BLaER1 treated with 17β-estradiol and CSF1 and Interleukin-3, amounts not matched to agents 10 nM and 100 nM (cell line): ENCODE results near the gene OSTF1.

Source experiments
- H3K27ac ChIP-seq, 11 experiments: shearing (Covaris generic); formaldehyde crosslinking; 2 replicates each; pipeline ENCODE4 v1.8.1; 2022
- H3K27me3 ChIP-seq, 11 experiments: shearing (Covaris generic); formaldehyde crosslinking; 2 replicates each; pipeline ENCODE4 v1.8.1; 2022
- H3K36me3 ChIP-seq, 11 experiments: shearing (Covaris generic); formaldehyde crosslinking; 2 replicates each; pipeline ENCODE4 v1.8.1; 2022
- H3K4me1 ChIP-seq, 10 experiments: shearing (Covaris generic); formaldehyde crosslinking; 2 replicates each; pipeline ENCODE4 v1.8.1; 2022
- H3K4me2 ChIP-seq, 11 experiments: shearing (Covaris generic); formaldehyde crosslinking; 2 replicates each; pipeline ENCODE4 v1.8.1; 2022
- H3K4me3 ChIP-seq, 10 experiments: shearing (Covaris generic); formaldehyde crosslinking; 2 replicates each; pipeline ENCODE4 v1.8.1; 2022
- H3K9ac ChIP-seq, 11 experiments: shearing (Covaris generic); formaldehyde crosslinking; 2 replicates each; pipeline ENCODE4 v1.8.1; 2022
- H3K9me3 ChIP-seq, 11 experiments: shearing (Covaris generic); formaldehyde crosslinking; replicated peaks in 1 of 11; 2 replicates each; pipeline ENCODE4 v1.8.1; 2022
- H4K20me1 ChIP-seq, 11 experiments: shearing (Covaris generic); formaldehyde crosslinking; 2 replicates each; pipeline ENCODE4 v1.8.1; 2022
- Cebpa-rat ChIP-seq, 11 experiments: shearing (Covaris generic); IDR thresholded peaks; 2 replicates each; pipeline ENCODE4 v1.8.1; 2022

The OSTF1 gene

GRCh38 chr9:75132244-75132643 lies 43.9 kb downstream of the OSTF1 start:
- Histone ChIP-seq H3K4me1 (peaks cover 0 to 17% (median 10%) of the 10 kb centered on the region in 10 experiments; a peak in 13 of 20 replicates), H3K9me3 (no peaks in the 10 kb centered on the region), H3K9ac (no peak overlapping the region), H3K36me3 (peaks cover 62 to 95% (median 87%) of the 10 kb centered on the region in 11 experiments), H3K27me3 (no peaks in the 10 kb centered on the region), H3K4me3 (no peak overlapping the region), H3K4me2 (peak overlapping the region in 6 of 11 experiments; percentile 19 to 51 (median 39); a peak in 9 of 22 replicates), H4K20me1 (peaks cover 0 to 86% (median 0%) of the 10 kb centered on the region in 11 experiments; a peak in 5 of 22 replicates), H3K27ac (peak overlapping the region in 4 of 11 experiments; percentile 21 to 56 (median 38); a peak in 5 of 22 replicates)
- TF ChIP-seq Cebpa-rat (IDR thresholded peaks at IDR 0.05), result peak in 2 of 11 experiments; percentile 11 to 55; a peak in 2 of 22 replicates

- no peaks in the 10 kb centered on the region for H3K9me3 ChIP-seq
- no peak overlapping the region for H3K4me2 ChIP-seq
- H3K4me1 ChIP-seq, result peaks cover 0 to 24% (median 10%) of the 10 kb centered on the region in 10 experiments; a peak in 13 of 20 replicates
- no peaks in the 10 kb centered on the region for H3K27me3 ChIP-seq
- no peak for TF ChIP-seq Cebpa-rat (IDR thresholded peaks at IDR 0.05)
- peaks cover 0 to 89% (median 0%) of the 10 kb centered on the region in 11 experiments; a peak in 5 of 22 replicates for H4K20me1 ChIP-seq
- H3K9ac ChIP-seq, result no peak overlapping the region
- peaks cover 69 to 99% (median 96%) of the 10 kb centered on the region in 11 experiments for H3K36me3 ChIP-seq
- H3K27ac ChIP-seq, result peak overlapping the region in 2 of 11 experiments; percentile 21 to 28; a peak in 2 of 22 replicates
- H3K4me3 ChIP-seq, result no peak overlapping the region
These were observed 45.1 kb downstream of the OSTF1 start for GRCh38 chr9:75133396-75133795.

- no peak overlapping the region for H3K9ac ChIP-seq
- no peak overlapping the region for H3K27ac ChIP-seq
These were observed 46.2 kb downstream of the OSTF1 start for GRCh38 chr9:75134495-75134894.

GRCh38 chr9:75138260-75139040 lies 50.1 kb downstream of the OSTF1 start:
- no peak for TF ChIP-seq Cebpa-rat (IDR thresholded peaks at IDR 0.05)
- H3K9ac ChIP-seq, result no peak overlapping the region
- H3K4me3 ChIP-seq, result no peak overlapping the region
- peaks cover 73 to 100% (median 97%) of the 10 kb centered on the region in 11 experiments for H3K36me3 ChIP-seq
- H3K4me2 ChIP-seq, result peak overlapping the region in 4 of 11 experiments; percentile 22 to 44 (median 26); a peak in 4 of 22 replicates
- H3K27me3 ChIP-seq, result no peaks in the 10 kb centered on the region
- peaks cover 8 to 47% (median 19%) of the 10 kb centered on the region in 11 experiments; a peak in 21 of 22 replicates for H3K9me3 ChIP-seq
- H3K4me1 ChIP-seq, result peaks cover 30 to 48% (median 36%) of the 10 kb centered on the region in 10 experiments
- H4K20me1 ChIP-seq, result peaks cover 0 to 44% (median 0%) of the 10 kb centered on the region in 11 experiments; a peak in 5 of 22 replicates
- H3K27ac ChIP-seq, result no peak overlapping the region

More at GRCh38 chr9:75134495-75134894, 46.2 kb downstream of the OSTF1 start:
- Histone ChIP-seq H3K4me3 (no peak overlapping the region), H3K27me3 (no peaks in the 10 kb centered on the region), H3K36me3 (peaks cover 72 to 100% (median 97%) of the 10 kb centered on the region in 11 experiments), H4K20me1 (peaks cover 0 to 79% (median 0%) of the 10 kb centered on the region in 11 experiments; a peak in 5 of 22 replicates), H3K4me1 (peaks cover 6 to 32% (median 18%) of the 10 kb centered on the region in 10 experiments; a peak in 17 of 20 replicates), H3K9me3 (peaks cover 0 to 7% (median 0%) of the 10 kb centered on the region in 11 experiments; a peak in 6 of 22 replicates), H3K4me2 (no peak overlapping the region)
- no peak for TF ChIP-seq Cebpa-rat (IDR thresholded peaks at IDR 0.05)

- peak overlapping the region in 2 of 11 experiments; percentile 1 to 6; a peak in 1 of 22 replicates for H3K27ac ChIP-seq
- H3K36me3 ChIP-seq, result peaks cover 80 to 100% (median 99%) of the 10 kb centered on the region in 11 experiments
- no peak overlapping the region for H3K4me3 ChIP-seq
- no peaks in the 10 kb centered on the region for H3K27me3 ChIP-seq
- peaks cover 16 to 54% (median 26%) of the 10 kb centered on the region in 11 experiments for H3K9me3 ChIP-seq
- no peak for TF ChIP-seq Cebpa-rat (IDR thresholded peaks at IDR 0.05)
- H3K4me2 ChIP-seq, result peak overlapping the region in 8 of 11 experiments; percentile 2 to 44 (median 17); a peak in 7 of 22 replicates
- peaks cover 30 to 48% (median 36%) of the 10 kb centered on the region in 10 experiments for H3K4me1 ChIP-seq
- peaks cover 0 to 41% (median 0%) of the 10 kb centered on the region in 11 experiments; a peak in 5 of 22 replicates for H4K20me1 ChIP-seq
- H3K9ac ChIP-seq, result no peak overlapping the region
These were observed 50.9 kb downstream of the OSTF1 start for GRCh38 chr9:75139201-75139600.

- peaks cover 22 to 65% (median 37%) of the 10 kb centered on the region in 11 experiments for H3K9me3 ChIP-seq
- no peak for TF ChIP-seq Cebpa-rat (IDR thresholded peaks at IDR 0.05)
- peak overlapping the region in 7 of 11 experiments; percentile 4 to 83 (median 55); a peak in 13 of 22 replicates for H3K4me2 ChIP-seq
- peaks cover 0 to 32% (median 0%) of the 10 kb centered on the region in 11 experiments; a peak in 5 of 22 replicates for H4K20me1 ChIP-seq
- no peaks in the 10 kb centered on the region for H3K27me3 ChIP-seq
- H3K4me1 ChIP-seq, result peaks cover 30 to 51% (median 36%) of the 10 kb centered on the region in 10 experiments
- peaks cover 81 to 100% (median 99%) of the 10 kb centered on the region in 11 experiments for H3K36me3 ChIP-seq
- 0 out of 20 replicates have a peak overlapping the region, but pooled peaks of 1 of the 10 experiments have one; percentile 12 for H3K4me3 ChIP-seq
- H3K9ac ChIP-seq, result no peak overlapping the region
- peak overlapping the region in 2 of 11 experiments; percentile 16 to 37; a peak in 2 of 22 replicates for H3K27ac ChIP-seq
These were observed 51.9 kb downstream of the OSTF1 start for GRCh38 chr9:75140261-75140660.

- Histone ChIP-seq H3K27ac (peak overlapping the region in 10 of 11 experiments; percentile 1 to 71 (median 63); a peak in 17 of 22 replicates), H3K27me3 (no peaks in the 10 kb centered on the region), H3K4me2 (peak overlapping the region; percentile 47 to 83 (median 67)), H3K4me1 (peaks cover 40 to 71% (median 54%) of the 10 kb centered on the region in 10 experiments), H3K4me3 (peak overlapping the region in 5 of 10 experiments; percentile 14 to 37 (median 32); a peak in 6 of 20 replicates), H4K20me1 (peaks cover 0 to 26% (median 0%) of the 10 kb centered on the region in 11 experiments; a peak in 4 of 22 replicates), H3K9me3 (peaks cover 22 to 71% (median 51%) of the 10 kb centered on the region in 11 experiments), H3K36me3 (peaks cover 77 to 99% (median 96%) of the 10 kb centered on the region in 11 experiments), H3K9ac (peak overlapping the region in 2 of 11 experiments; percentile 18 to 24; a peak in 3 of 22 replicates)
- TF ChIP-seq Cebpa-rat (IDR thresholded peaks at IDR 0.05), result no peak
These were observed 53.9 kb downstream of the OSTF1 start for GRCh38 chr9:75142202-75142601.

GRCh38 chr9:75146229-75146628 lies 57.9 kb downstream of the OSTF1 start:
- Histone ChIP-seq H3K4me3 (no peak overlapping the region), H3K27me3 (no peaks in the 10 kb centered on the region), H3K9me3 (peaks cover 22 to 62% (median 50%) of the 10 kb centered on the region in 11 experiments), H3K36me3 (peaks cover 60 to 74% (median 67%) of the 10 kb centered on the region in 11 experiments), H3K4me2 (peak overlapping the region in 10 of 11 experiments; percentile 8 to 85 (median 44); a peak in 17 of 22 replicates), H4K20me1 (peaks cover 0 to 33% (median 0%) of the 10 kb centered on the region in 11 experiments; a peak in 4 of 22 replicates), H3K27ac (peak overlapping the region; percentile 6 to 94 (median 81); a peak in 17 of 22 replicates), H3K9ac (peak overlapping the region in 1 of 11 experiments; percentile 47; a peak in 2 of 22 replicates), H3K4me1 (peaks cover 57 to 80% (median 72%) of the 10 kb centered on the region in 10 experiments)
- TF ChIP-seq Cebpa-rat (IDR thresholded peaks at IDR 0.05), result no peak
